ENCODE results near the gene TAS1R3.

Gene TAS1R3

GRCh38 chr1:1324084-1324523 lies 7.0 kb upstream of the TAS1R3 start:
- no peak for DNase-seq
- Mint-ChIP-seq H3K27me3 (no peaks in the 10 kb centered on the region), H3K9me3 (no peaks in the 10 kb centered on the region), H3K4me1 (peaks cover 80% of the 10 kb centered on the region), H3K4me3 (peak overlapping the region; percentile 90 to 91), H3K27ac (peak overlapping the region in 1 of 2 donors; percentile 98)
- ATAC-seq: peak; percentile 44

DNA sequence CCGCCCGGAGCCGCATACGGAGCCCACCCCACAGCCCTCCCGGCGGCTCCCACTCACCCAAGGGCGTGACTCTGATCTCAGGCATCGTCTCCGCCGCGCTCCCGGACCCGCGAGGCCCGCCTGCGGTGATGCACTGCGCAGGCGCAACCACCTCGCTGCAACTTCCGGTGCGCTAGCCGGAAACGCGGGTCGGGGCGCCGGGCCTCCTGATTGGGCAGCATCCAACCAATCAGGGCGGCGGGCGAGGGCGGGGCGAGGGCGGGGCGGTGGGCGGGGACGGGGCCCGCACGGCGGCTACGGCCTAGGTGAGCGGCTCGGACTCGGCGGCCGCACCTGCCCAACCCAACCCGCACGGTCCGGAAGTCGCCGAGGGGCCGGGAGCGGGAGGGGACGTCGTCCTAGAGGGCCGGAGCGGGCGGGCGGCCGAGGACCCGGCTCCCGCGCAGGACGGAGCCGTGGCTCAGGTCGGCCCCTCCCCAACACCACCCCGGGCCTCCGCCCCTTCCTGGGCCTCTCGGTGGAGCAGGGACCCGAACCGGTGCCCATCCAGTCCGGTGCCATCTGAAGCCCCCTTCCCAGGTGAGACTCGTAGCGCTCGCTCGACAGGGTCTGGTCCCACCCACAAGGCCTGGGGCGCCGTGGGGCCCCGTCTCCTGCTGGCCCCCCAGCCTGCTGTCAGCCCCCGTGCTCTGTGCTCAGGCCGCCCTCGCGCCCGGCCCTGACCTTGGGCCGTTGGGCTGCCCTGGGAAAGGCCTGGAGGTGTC lies 6.4 kb upstream of the TAS1R3 start, which contains the start of the genes CPTP and INTS11:
CPTP (plus strand) TSS at position 279 of the 764 bp plus-strand sequence. CDS start 2,109 bp downstream, outside the sequence.
INTS11 (minus strand) TSS at position 137 of the 764 bp plus-strand sequence; CDS start at position 85, 52 bp downstream.
- Mint-ChIP-seq H3K27me3 (no peaks in the 10 kb centered on the region), H3K4me3 (peak within 1 kb of the TSS; percentile 90 to 96), H3K27ac (peak within 1 kb of the TSS; percentile 98), H3K9me3 (peaks cover 1 to 2% of the 10 kb centered on the region in 2 donors), H3K4me1 (peaks cover 77% of the 10 kb centered on the region)
- ATAC-seq: peak; percentile 86
- DNase-seq: peak; percentile 95

DNA sequence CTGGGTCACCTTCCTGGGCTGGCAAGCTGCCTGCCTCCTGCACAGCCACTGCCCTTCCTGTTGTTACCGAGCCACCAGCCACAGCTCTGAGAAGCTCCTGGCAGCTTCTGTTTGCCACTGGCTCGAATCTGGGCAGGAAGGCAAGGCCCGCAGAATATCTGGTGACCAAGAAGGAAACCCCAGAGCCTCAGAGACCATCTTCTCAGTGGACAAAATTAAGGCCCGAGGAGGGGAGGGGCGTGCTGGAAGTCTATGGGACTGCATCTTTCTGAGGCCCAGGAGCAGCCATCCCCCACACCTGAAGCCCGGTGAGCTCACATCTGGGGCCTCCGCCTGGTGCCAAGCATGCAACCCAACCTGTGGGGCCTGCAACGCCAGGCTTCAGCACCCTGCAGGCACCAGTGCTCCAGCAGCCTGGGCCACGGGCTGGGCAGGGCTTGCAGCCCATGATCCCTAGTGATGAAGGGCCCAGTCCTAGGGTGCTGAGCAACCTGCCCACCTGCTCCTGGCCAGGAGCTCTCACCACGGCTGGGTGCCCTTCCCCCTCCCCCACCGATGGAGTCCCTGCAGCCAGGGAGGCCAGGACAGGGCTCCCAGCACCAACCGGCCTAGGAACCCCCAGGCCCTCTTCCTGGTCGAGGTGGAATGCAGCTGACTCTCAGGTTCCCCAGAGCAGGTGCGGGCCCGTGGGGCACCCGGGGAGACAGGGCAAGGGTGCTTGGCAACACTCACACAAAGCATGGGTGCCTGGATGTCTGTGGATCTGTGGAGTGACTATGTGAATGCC lies 5.6 kb upstream of the TAS1R3 start:
- Mint-ChIP-seq H3K27me3 (no peaks in the 10 kb centered on the region), H3K4me3 (peak overlapping the region; percentile 82 to 91), H3K9me3 (peaks cover 4 to 6% of the 10 kb centered on the region in 2 donors), H3K27ac (peak overlapping the region; percentile 57 to 89), H3K4me1 (peaks cover 69% of the 10 kb centered on the region)
- DNase-seq (no peak), ATAC-seq (no peak)

- no peak for DNase-seq
- H3K27me3 Mint-ChIP-seq: no peaks in the 10 kb centered on the region
- peaks cover 62% of the 10 kb centered on the region for H3K4me1 Mint-ChIP-seq
- peaks cover 4 to 6% of the 10 kb centered on the region in 2 donors for H3K9me3 Mint-ChIP-seq
- no peak for ATAC-seq
- no peak overlapping the region for H3K27ac Mint-ChIP-seq
- peak overlapping the region; percentile 82 to 91 for H3K4me3 Mint-ChIP-seq
Observed at GRCh38 chr1:1326075-1326605, 4.9 kb upstream of the TAS1R3 start.

GRCh38 chr1:1327291-1327690 lies 3.8 kb upstream of the TAS1R3 start:
- H3K27me3 Mint-ChIP-seq: no peaks in the 10 kb centered on the region
- H3K27ac Mint-ChIP-seq: peak overlapping the region in 1 of 2 donors; percentile 67
- H3K4me1 Mint-ChIP-seq: peaks cover 51% of the 10 kb centered on the region
- DNase-seq (no peak), ATAC-seq (no peak)
- peaks cover 4 to 6% of the 10 kb centered on the region in 2 donors for H3K9me3 Mint-ChIP-seq
- no peak overlapping the region for H3K4me3 Mint-ChIP-seq

- no peak overlapping the region for H3K27ac Mint-ChIP-seq
- H3K27me3 Mint-ChIP-seq: no peaks in the 10 kb centered on the region
- H3K4me3 Mint-ChIP-seq: no peak overlapping the region
- peaks cover 4 to 6% of the 10 kb centered on the region in 2 donors for H3K9me3 Mint-ChIP-seq
- peaks cover 41% of the 10 kb centered on the region for H3K4me1 Mint-ChIP-seq
- ATAC-seq (no peak), DNase-seq (no peak)
Observed at GRCh38 chr1:1328254-1328653, 2.8 kb upstream of the TAS1R3 start.

- Mint-ChIP-seq H3K4me1 (peaks cover 30% of the 10 kb centered on the region), H3K27me3 (no peaks in the 10 kb centered on the region), H3K4me3 (no peak overlapping the region), H3K9me3 (peaks cover 4 to 6% of the 10 kb centered on the region in 2 donors), H3K27ac (no peak overlapping the region)
- DNase-seq (no peak), ATAC-seq (no peak)
Observed at GRCh38 chr1:1329304-1330210, 1.5 kb upstream of the TAS1R3 start.

DNA sequence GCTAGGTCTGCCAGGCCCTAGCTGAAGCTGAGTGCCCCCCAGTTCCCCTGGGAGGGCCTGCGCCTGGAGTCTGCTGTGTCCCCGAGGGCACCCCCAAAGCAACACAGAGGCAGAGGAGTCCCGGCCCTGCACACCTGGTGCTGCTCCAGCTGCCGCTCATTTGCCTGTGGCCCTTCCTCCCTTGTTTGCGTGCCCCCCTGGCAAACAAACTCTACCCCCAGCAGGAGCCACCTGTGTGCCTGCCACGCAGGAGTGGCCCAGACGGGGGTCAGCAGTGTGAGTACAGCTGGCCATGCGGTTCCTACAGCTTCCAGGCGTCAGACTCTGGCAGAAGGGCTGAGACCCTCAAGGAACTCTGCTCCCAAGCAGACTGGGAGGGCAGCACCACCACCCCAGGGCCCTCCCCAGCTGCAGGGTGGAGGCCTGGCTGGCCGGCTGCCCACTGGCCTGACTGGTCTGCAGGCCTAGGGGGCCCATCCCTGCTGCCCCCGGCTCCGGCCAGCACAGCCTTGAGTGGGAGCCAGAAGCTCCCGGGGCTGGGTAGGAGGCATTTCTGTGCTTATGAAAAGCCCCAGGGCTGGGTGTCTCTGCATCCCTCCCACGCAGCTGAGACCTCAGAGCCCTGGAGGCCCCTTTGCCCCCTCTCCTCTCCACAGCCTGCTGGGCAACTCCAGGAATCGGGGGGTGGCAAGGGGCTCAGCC lies 563 bp upstream of the TAS1R3 start:
- ATAC-seq (no peak), DNase-seq (no peak)
- no peaks in the 10 kb centered on the region for H3K27me3 Mint-ChIP-seq
- no peak overlapping the region for H3K27ac Mint-ChIP-seq
- H3K4me3 Mint-ChIP-seq: no peak overlapping the region
- H3K9me3 Mint-ChIP-seq: peaks cover 4 to 6% of the 10 kb centered on the region in 2 donors
- peaks cover 26% of the 10 kb centered on the region for H3K4me1 Mint-ChIP-seq

- Mint-ChIP-seq H3K9me3 (peaks cover 4 to 6% of the 10 kb centered on the region in 2 donors), H3K27me3 (no peaks in the 10 kb centered on the region), H3K4me3 (no peak overlapping the region), H3K4me1 (peaks cover 12% of the 10 kb centered on the region), H3K27ac (peak overlapping the region in 1 of 2 donors; percentile 27)
- ATAC-seq: no peak
- DNase-seq: no peak
Observed at GRCh38 chr1:1332031-1332755, 1.1 kb downstream of the TAS1R3 start.

- DNase-seq (no peak), ATAC-seq (no peak)
- peak overlapping the region in 1 of 2 donors; percentile 42 for H3K27ac Mint-ChIP-seq
- no peaks in the 10 kb centered on the region for H3K27me3 Mint-ChIP-seq
- H3K4me3 Mint-ChIP-seq: no peak overlapping the region
- H3K9me3 Mint-ChIP-seq: peaks cover 4 to 6% of the 10 kb centered on the region in 2 donors
- peaks cover 7% of the 10 kb centered on the region for H3K4me1 Mint-ChIP-seq
Observed at GRCh38 chr1:1332774-1333480, 1.8 kb downstream of the TAS1R3 start.

DNA sequence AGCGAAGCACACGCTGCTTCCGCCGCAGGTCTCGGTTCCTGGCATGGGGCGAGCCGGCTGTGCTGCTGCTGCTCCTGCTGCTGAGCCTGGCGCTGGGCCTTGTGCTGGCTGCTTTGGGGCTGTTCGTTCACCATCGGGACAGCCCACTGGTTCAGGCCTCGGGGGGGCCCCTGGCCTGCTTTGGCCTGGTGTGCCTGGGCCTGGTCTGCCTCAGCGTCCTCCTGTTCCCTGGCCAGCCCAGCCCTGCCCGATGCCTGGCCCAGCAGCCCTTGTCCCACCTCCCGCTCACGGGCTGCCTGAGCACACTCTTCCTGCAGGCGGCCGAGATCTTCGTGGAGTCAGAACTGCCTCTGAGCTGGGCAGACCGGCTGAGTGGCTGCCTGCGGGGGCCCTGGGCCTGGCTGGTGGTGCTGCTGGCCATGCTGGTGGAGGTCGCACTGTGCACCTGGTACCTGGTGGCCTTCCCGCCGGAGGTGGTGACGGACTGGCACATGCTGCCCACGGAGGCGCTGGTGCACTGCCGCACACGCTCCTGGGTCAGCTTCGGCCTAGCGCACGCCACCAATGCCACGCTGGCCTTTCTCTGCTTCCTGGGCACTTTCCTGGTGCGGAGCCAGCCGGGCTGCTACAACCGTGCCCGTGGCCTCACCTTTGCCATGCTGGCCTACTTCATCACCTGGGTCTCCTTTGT lies 2.6 kb downstream of the TAS1R3 start:
- ATAC-seq: no peak
- DNase-seq: no peak
- no peak overlapping the region for H3K4me3 Mint-ChIP-seq
- H3K27ac Mint-ChIP-seq: peak overlapping the region in 1 of 2 donors; percentile 71
- peaks cover 4 to 6% of the 10 kb centered on the region in 2 donors for H3K9me3 Mint-ChIP-seq
- H3K4me1 Mint-ChIP-seq: peaks cover 6% of the 10 kb centered on the region
- no peaks in the 10 kb centered on the region for H3K27me3 Mint-ChIP-seq

DNA sequence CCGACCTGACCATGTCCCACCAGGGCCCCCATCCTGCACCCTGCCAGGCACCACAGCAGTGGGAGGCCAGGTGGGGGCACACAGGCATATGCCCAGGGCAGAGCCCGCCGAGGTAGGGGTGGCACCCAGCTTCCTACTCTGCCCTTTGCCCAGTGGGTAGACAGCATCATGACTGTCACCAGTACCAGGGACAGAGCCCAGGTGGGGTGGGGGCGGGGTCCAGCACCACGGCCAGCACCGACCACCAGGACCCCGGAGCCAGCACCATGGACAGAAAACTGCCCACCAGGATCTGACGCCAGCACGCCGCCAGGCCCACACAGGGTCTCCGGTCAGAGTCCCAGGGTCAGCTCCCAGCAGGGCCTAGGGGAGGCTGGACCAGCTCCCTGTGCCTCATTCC lies 3.8 kb downstream of the TAS1R3 start:
- H3K9me3 Mint-ChIP-seq: peaks cover 2 to 3% of the 10 kb centered on the region in 2 donors
- ATAC-seq (no peak), DNase-seq (no peak)
- no peaks in the 10 kb centered on the region for H3K27me3 Mint-ChIP-seq
- H3K27ac Mint-ChIP-seq: peak overlapping the region in 1 of 2 donors; percentile 74
- no peaks in the 10 kb centered on the region for H3K4me1 Mint-ChIP-seq
- no peak overlapping the region for H3K4me3 Mint-ChIP-seq

DNA sequence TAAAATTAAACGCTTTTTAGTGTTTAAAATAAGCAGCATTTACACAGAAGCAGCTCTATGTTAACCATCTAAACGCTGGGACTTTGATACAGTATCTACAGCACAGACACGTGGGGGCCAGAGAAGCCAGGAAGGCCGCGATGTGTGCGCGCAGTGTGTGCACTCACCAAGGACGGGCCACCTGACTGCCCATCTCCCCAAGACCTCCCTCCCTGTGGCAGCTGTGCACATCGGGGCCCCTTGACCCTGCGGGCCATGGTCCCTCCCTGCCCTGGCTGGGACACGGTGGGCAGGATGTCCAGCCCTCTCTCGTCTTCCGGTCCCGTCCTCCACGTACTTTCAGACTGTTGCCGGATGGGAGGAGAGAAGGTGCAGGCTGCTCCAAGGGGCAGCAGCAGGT lies 4.2 kb downstream of the TAS1R3 start:
- H3K27ac Mint-ChIP-seq: no peak overlapping the region
- no peaks in the 10 kb centered on the region for H3K4me1 Mint-ChIP-seq
- ATAC-seq (no peak), DNase-seq (no peak)
- no peaks in the 10 kb centered on the region for H3K9me3 Mint-ChIP-seq
- H3K27me3 Mint-ChIP-seq: no peaks in the 10 kb centered on the region
- no peak overlapping the region for H3K4me3 Mint-ChIP-seq

Measured in stimulated activated naive CD8-positive, alpha-beta T cell treated with anti-CD3 and anti-CD28 coated beads, Interleukin-15, amount 100 ng/mL, for 72 hours (primary cell).